Measurements from ENCODE around the gene LTBP3.

Gene LTBP3

DNA sequence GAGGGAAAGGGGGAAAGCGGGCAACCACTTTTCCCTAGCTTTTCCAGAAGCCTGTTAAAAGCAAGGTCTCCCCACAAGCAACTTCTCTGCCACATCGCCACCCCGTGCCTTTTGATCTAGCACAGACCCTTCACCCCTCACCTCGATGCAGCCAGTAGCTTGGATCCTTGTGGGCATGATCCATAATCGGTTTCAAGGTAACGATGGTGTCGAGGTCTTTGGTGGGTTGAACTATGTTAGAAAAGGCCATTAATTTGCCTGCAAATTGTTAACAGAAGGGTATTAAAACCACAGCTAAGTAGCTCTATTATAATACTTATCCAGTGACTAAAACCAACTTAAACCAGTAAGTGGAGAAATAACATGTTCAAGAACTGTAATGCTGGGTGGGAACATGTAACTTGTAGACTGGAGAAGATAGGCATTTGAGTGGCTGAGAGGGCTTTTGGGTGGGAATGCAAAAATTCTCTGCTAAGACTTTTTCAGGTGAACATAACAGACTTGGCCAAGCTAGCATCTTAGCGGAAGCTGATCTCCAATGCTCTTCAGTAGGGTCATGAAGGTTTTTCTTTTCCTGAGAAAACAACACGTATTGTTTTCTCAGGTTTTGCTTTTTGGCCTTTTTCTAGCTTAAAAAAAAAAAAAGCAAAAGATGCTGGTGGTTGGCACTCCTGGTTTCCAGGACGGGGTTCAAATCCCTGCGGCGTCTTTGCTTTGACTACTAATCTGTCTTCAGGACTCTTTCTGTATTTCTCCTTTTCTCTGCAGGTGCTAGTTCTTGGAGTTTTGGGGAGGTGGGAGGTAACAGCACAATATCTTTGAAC is 52.5 kb downstream of the LTBP3 start:
- no peak for DNase-seq

DNA sequence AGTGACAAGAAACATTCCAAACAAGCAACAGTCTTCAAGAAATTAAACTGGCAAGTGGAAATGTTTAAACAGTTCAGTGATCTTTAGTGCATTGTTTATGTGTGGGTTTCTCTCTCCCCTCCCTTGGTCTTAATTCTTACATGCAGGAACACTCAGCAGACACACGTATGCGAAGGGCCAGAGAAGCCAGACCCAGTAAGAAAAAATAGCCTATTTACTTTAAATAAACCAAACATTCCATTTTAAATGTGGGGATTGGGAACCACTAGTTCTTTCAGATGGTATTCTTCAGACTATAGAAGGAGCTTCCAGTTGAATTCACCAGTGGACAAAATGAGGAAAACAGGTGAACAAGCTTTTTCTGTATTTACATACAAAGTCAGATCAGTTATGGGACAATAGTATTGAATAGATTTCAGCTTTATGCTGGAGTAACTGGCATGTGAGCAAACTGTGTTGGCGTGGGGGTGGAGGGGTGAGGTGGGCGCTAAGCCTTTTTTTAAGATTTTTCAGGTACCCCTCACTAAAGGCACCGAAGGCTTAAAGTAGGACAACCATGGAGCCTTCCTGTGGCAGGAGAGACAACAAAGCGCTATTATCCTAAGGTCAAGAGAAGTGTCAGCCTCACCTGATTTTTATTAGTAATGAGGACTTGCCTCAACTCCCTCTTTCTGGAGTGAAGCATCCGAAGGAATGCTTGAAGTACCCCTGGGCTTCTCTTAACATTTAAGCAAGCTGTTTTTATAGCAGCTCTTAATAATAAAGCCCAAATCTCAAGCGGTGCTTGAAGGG is 53.3 kb downstream of the LTBP3 start:
- DNase-seq = no peak

DNA sequence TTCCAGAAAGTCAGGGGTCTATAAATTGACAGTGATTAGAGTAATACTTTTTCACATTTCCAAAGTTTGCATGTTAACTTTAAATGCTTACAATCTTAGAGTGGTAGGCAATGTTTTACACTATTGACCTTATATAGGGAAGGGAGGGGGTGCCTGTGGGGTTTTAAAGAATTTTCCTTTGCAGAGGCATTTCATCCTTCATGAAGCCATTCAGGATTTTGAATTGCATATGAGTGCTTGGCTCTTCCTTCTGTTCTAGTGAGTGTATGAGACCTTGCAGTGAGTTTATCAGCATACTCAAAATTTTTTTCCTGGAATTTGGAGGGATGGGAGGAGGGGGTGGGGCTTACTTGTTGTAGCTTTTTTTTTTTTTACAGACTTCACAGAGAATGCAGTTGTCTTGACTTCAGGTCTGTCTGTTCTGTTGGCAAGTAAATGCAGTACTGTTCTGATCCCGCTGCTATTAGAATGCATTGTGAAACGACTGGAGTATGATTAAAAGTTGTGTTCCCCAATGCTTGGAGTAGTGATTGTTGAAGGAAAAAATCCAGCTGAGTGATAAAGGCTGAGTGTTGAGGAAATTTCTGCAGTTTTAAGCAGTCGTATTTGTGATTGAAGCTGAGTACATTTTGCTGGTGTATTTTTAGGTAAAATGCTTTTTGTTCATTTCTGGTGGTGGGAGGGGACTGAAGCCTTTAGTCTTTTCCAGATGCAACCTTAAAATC is 54.0 kb downstream of the LTBP3 start:
- DNase-seq = no peak

DNA sequence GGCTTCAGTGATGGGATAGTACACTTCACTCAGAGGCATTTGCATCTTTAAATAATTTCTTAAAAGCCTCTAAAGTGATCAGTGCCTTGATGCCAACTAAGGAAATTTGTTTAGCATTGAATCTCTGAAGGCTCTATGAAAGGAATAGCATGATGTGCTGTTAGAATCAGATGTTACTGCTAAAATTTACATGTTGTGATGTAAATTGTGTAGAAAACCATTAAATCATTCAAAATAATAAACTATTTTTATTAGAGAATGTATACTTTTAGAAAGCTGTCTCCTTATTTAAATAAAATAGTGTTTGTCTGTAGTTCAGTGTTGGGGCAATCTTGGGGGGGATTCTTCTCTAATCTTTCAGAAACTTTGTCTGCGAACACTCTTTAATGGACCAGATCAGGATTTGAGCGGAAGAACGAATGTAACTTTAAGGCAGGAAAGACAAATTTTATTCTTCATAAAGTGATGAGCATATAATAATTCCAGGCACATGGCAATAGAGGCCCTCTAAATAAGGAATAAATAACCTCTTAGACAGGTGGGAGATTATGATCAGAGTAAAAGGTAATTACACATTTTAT is 54.7 kb downstream of the LTBP3 start:
- no peak for DNase-seq

DNA sequence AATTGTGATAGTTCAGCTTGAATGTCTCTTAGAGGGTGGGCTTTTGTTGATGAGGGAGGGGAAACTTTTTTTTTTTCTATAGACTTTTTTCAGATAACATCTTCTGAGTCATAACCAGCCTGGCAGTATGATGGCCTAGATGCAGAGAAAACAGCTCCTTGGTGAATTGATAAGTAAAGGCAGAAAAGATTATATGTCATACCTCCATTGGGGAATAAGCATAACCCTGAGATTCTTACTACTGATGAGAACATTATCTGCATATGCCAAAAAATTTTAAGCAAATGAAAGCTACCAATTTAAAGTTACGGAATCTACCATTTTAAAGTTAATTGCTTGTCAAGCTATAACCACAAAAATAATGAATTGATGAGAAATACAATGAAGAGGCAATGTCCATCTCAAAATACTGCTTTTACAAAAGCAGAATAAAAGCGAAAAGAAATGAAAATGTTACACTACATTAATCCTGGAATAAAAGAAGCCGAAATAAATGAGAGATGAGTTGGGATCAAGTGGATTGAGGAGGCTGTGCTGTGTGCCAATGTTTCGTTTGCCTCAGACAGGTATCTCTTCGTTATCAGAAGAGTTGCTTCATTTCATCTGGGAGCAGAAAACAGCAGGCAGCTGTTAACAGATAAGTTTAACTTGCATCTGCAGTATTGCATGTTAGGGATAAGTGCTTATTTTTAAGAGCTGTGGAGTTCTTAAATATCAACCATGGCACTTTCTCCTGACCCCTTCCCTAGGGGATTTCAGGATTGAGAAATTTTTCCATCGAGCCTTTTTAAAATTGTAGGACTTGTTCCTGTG is 55.4 kb downstream of the LTBP3 start:
- no peak for DNase-seq

DNA sequence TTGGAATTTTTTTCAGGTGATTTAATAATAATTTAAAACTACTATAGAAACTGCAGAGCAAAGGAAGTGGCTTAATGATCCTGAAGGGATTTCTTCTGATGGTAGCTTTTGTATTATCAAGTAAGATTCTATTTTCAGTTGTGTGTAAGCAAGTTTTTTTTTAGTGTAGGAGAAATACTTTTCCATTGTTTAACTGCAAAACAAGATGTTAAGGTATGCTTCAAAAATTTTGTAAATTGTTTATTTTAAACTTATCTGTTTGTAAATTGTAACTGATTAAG is 55.9 kb downstream of the LTBP3 start:
- no peak for DNase-seq

DNA sequence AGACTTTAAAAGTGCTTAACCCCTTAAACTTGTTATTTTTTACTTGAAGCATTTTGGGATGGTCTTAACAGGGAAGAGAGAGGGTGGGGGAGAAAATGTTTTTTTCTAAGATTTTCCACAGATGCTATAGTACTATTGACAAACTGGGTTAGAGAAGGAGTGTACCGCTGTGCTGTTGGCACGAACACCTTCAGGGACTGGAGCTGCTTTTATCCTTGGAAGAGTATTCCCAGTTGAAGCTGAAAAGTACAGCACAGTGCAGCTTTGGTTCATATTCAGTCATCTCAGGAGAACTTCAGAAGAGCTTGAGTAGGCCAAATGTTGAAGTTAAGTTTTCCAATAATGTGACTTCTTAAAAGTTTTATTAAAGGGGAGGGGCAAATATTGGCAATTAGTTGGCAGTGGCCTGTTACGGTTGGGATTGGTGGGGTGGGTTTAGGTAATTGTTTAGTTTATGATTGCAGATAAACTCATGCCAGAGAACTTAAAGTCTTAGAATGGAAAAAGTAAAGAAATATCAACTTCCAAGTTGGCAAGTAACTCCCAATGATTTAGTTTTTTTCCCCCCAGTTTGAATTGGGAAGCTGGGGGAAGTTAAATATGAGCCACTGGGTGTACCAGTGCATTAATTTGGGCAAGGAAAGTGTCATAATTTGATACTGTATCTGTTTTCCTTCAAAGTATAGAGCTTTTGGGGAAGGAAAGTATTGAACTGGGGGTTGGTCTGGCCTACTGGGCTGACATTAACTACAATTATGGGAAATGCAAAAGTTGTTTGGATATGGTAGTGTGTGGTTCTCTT is 56.5 kb downstream of the LTBP3 start:
- DNase-seq = no peak

DNA sequence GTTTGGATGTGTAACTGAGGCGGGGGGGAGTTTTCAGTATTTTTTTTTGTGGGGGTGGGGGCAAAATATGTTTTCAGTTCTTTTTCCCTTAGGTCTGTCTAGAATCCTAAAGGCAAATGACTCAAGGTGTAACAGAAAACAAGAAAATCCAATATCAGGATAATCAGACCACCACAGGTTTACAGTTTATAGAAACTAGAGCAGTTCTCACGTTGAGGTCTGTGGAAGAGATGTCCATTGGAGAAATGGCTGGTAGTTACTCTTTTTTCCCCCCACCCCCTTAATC is 57.0 kb downstream of the LTBP3 start:
- no peak for DNase-seq

DNA sequence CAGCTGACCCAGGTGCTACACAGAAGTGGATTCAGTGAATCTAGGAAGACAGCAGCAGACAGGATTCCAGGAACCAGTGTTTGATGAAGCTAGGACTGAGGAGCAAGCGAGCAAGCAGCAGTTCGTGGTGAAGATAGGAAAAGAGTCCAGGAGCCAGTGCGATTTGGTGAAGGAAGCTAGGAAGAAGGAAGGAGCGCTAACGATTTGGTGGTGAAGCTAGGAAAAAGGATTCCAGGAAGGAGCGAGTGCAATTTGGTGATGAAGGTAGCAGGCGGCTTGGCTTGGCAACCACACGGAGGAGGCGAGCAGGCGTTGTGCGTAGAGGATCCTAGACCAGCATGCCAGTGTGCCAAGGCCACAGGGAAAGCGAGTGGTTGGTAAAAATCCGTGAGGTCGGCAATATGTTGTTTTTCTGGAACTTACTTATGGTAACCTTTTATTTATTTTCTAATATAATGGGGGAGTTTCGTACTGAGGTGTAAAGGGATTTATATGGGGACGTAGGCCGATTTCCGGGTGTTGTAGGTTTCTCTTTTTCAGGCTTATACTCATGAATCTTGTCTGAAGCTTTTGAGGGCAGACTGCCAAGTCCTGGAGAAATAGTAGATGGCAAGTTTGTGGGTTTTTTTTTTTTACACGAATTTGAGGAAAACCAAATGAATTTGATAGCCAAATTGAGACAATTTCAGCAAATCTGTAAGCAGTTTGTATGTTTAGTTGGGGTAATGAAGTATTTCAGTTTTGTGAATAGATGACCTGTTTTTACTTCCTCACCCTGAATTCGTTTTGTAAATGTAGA is 57.6 kb downstream of the LTBP3 start:
- DNase-seq = no peak

DNA sequence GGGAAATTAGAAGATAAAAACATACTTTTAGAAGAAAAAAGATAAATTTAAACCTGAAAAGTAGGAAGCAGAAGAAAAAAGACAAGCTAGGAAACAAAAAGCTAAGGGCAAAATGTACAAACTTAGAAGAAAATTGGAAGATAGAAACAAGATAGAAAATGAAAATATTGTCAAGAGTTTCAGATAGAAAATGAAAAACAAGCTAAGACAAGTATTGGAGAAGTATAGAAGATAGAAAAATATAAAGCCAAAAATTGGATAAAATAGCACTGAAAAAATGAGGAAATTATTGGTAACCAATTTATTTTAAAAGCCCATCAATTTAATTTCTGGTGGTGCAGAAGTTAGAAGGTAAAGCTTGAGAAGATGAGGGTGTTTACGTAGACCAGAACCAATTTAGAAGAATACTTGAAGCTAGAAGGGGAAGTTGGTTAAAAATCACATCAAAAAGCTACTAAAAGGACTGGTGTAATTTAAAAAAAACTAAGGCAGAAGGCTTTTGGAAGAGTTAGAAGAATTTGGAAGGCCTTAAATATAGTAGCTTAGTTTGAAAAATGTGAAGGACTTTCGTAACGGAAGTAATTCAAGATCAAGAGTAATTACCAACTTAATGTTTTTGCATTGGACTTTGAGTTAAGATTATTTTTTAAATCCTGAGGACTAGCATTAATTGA is 58.3 kb downstream of the LTBP3 start:
- no peak for DNase-seq

DNA sequence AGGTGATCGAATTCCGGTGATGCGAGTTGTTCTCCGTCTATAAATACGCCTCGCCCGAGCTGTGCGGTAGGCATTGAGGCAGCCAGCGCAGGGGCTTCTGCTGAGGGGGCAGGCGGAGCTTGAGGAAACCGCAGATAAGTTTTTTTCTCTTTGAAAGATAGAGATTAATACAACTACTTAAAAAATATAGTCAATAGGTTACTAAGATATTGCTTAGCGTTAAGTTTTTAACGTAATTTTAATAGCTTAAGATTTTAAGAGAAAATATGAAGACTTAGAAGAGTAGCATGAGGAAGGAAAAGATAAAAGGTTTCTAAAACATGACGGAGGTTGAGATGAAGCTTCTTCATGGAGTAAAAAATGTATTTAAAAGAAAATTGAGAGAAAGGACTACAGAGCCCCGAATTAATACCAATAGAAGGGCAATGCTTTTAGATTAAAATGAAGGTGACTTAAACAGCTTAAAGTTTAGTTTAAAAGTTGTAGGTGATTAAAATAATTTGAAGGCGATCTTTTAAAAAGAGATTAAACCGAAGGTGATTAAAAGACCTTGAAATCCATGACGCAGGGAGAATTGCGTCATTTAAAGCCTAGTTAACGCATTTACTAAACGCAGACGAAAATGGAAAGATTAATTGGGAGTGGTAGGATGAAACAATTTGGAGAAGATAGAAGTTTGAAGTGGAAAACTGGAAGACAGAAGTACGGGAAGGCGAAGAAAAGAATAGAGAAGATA is 59.0 kb downstream of the LTBP3 start, which contains the start of gene MALAT1:
Gene MALAT1 (plus strand): TSS at position 69 of the 736 bp plus-strand sequence.
- DNase-seq = peak; percentile 86

DNA sequence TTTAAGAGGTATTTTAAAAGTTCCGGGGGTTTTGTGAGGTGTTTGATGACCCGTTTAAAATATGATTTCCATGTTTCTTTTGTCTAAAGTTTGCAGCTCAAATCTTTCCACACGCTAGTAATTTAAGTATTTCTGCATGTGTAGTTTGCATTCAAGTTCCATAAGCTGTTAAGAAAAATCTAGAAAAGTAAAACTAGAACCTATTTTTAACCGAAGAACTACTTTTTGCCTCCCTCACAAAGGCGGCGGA is 59.5 kb downstream of the LTBP3 start:
- DNase-seq = no peak

DNA sequence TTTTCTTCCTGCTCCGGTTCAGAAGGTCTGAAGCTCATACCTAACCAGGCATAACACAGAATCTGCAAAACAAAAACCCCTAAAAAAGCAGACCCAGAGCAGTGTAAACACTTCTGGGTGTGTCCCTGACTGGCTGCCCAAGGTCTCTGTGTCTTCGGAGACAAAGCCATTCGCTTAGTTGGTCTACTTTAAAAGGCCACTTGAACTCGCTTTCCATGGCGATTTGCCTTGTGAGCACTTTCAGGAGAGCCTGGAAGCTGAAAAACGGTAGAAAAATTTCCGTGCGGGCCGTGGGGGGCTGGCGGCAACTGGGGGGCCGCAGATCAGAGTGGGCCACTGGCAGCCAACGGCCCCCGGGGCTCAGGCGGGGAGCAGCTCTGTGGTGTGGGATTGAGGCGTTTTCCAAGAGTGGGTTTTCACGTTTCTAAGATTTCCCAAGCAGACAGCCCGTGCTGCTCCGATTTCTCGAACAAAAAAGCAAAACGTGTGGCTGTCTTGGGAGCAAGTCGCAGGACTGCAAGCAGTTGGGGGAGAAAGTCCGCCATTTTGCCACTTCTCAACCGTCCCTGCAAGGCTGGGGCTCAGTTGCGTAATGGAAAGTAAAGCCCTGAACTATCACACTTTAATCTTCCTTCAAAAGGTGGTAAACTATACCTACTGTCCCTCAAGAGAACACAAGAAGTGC is 60.0 kb downstream of the LTBP3 start:
- no peak for DNase-seq

DNA sequence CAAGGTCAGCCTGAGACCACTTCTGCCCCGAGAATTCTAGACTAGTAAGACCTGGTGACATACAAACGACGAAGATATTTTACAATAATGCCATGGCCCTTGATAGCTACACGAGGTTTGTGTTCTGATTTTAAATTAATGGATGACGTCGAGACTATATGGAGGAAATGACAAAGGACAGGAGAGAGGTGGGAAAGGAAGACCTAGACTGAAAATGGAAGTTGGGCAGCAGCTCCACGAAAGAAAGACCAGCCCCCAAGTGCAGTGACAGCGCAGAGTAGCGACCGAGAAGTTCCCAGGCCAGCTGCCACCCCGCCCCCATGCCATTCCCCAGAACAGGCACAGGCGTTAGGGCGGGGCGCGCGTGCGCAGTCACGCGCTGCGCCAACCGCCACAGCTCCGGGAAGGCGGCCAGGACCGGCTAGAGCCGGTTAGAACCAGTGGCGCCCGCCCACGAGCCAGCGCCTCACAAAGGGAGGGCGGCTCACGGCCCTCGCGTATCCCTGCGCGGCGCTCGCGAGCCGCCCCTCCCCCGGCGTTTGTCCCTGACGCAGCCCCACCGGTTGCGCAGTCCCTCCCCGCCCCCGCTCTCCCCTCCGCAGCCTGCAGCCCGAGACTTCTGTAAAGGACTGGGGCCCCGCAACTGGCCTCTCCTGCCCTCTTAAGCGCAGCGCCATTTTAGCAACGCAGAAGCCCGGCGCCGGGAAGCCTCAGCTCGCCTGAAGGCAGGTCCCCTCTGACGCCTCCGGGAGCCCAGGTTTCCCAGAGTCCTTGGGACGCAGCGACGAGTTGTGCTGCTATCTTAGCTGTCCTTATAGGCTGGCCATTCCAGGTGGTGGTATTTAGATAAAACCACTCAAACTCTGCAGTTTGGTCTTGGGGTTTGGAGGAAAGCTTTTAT is 60.8 kb downstream of the LTBP3 start:
- peak; percentile 97 for DNase-seq

DNA sequence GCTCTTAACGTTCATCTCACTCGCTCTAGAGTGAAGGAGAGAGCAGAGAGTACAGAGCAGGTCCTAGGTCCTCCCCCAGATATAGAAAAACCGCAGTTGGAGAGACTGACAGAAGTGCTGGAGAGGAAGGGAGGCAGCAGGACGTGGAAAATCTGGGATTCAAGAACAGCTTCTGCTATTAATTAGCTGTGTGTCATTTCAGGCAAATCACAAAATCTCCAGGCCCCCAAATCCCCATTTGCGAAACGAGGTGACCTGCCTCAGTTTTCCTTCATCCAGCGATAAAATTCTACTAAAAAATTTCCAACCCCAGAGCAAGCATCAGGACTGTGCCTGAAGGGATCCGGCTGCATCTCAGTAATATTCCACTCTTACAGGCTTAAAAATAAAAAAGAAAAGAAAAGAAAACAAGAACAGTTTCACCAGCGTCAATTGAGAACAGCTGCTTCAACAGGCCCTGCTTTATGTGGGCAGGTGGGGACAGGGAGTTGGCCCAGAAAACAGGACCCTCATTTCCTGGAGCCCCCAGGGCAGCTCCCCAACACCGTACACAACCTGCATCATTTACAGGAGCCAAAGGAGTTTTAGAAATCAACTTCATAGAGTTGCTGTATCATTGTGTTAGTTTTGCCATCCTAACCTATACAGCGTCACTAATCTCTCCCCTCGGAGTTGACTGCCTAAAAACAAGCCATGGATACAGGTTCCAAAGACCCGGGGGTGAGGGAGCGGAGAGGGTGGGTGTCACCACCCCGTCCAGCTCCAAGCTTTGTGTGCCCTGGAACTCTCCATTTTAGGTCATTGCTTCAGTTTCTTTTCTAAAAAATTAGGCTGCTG is 61.6 kb downstream of the LTBP3 start:
- DNase-seq = no peak

DNA sequence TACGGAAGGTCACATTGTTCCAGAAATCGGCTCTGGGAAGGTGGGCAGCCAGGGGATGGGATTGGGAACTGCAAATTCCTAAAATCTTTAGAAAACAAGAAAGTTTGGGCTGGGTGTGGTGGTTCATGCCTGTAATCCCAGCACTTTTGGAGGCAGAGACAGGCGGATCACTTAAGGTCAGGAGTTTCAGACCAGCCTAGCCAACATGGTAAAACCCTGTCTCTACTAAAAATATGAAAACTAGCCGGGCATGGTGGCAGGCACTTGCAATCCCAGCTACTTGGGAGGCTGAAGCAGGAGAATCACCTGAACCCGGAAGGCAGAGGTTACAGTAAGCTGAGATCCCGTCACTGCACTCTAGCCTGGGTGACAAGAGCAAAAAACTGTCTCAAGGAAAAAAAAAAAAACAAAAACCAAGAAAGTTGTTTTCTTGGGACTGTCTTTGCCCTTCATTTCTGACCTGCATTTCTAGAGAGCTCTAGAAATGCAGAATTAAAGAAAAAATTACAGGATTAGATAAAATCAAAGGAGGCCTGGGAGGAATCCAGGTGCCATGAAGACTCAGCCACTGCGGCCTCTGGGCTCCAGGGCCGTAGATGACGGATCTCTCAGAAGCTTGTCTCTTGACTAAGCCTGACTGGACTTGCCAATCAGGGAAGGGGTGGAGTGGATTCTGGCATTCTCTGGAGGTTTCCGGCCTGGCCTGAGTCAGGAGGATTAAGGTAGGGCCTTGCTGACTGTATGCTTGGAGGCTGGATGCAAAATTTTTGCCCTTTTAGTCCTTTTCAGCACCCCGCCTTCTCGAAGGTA is 64.6 kb downstream of the LTBP3 start:
- DNase-seq = no peak

Data from SHP77 treated with DMSO at 0.1 percent for 48 hours (cell line).